ENCODE results near the gene IL3. TPM values are rescaled to one million over a fixed set of nuclear protein-coding genes. Genes with fewer than 3 reads are reported as not detected.

The IL3 gene
- total RNA-seq, 1 experiment from 2014 or later, result not detected

DNA sequence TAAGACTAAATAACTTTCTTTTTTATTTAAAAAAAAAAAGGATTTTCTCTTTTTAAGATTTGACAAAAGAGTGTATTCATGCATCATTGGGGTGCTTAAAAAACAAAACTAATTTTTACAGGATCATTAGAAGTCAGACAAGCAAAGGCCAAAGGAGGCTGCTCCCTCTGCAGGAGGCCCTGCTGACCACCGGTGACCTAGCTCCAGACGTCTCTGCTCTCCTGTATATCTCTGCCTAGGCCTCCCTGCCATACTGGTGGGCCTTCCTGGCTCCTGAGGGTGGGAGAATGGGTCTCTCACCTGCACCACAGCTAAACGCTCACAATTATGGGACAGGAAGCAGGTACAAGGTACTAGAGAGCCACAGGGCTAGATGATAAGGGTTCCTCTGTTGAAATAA lies 49.7 kb downstream of the IL3 start:
- H3K9me3 Mint-ChIP-seq (ENCODE audit: unreplicated experiment), result no peaks in the 10 kb centered on the region
- H3K9me3 ChIP-seq, result no peaks in the 10 kb centered on the region
- H3K36me3 ChIP-seq (ENCODE audit: control insufficient read depth, insufficient read depth, low read length), result no peaks in the 10 kb centered on the region
- DNase-seq, result no peak
- H3K27me3 ChIP-seq (replicated peaks; ENCODE audit: control insufficient read depth, insufficient read depth, low read length), result no peaks in the 10 kb centered on the region
- no peak overlapping the region for H3K27ac Mint-ChIP-seq (ENCODE audit: unreplicated experiment)
- ChIA-PET CTCF (no interaction called here), POLR2A (no interaction called here)
- no peaks in the 10 kb centered on the region for H3K4me1 ChIP-seq
- TF ChIP-seq, protein P1, sequence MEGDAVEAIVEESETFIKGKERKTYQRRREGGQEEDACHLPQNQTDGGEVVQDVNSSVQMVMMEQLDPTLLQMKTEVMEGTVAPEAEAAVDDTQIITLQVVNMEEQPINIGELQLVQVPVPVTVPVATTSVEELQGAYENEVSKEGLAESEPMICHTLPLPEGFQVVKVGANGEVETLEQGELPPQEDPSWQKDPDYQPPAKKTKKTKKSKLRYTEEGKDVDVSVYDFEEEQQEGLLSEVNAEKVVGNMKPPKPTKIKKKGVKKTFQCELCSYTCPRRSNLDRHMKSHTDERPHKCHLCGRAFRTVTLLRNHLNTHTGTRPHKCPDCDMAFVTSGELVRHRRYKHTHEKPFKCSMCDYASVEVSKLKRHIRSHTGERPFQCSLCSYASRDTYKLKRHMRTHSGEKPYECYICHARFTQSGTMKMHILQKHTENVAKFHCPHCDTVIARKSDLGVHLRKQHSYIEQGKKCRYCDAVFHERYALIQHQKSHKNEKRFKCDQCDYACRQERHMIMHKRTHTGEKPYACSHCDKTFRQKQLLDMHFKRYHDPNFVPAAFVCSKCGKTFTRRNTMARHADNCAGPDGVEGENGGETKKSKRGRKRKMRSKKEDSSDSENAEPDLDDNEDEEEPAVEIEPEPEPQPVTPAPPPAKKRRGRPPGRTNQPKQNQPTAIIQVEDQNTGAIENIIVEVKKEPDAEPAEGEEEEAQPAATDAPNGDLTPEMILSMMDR (IDR thresholded peaks at IDR 0.05; ENCODE audit: insufficient read depth in 1 of 2, low read depth in 1 of 2, low read length in 1 of 2, severe bottlenecking in 1 of 2, unreplicated experiment in 1 of 2), result no peak
- no peak overlapping the region for H3K4me3 Mint-ChIP-seq (ENCODE audit: unreplicated experiment)
- peaks cover under 1% of the 10 kb centered on the region for H3K27me3 Mint-ChIP-seq (ENCODE audit: insufficient read depth, unreplicated experiment)
- H3K4me1 Mint-ChIP-seq (ENCODE audit: low read depth, unreplicated experiment), result no peaks in the 10 kb centered on the region
- intact Hi-C loops (cut with micrococcal nuclease; ENCODE audit: unreplicated experiment), result no loop called here
- H3K4me3 ChIP-seq (ENCODE audit: low read depth, low read length), result no peak overlapping the region
- H3K36me3 Mint-ChIP-seq (ENCODE audit: insufficient read depth, unreplicated experiment), result no peaks in the 10 kb centered on the region
- BruUV-seq (replicated peaks), result no TSS peak

DNA sequence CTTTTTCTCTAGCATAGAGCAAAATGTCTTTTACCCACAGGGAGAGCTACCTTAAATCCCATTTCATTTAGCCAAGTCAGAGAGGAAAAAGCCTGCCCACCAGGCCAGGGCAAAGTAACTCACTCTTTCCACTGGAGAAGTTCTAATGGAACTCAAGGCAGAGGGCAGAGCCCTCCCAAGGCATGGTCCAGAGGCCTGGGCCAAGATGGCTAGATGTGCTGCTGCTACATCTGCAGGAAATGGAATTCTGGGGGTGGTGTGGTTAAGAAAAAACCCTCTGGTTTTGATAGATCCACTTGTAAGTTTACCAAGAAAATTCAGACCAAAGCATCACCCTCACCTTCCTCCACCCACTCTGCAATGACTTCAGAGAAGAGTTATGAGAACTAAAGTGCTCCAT lies 50.5 kb downstream of the IL3 start:
- Mint-ChIP-seq H3K27ac (ENCODE audit: unreplicated experiment) (no peak overlapping the region), H3K4me3 (ENCODE audit: unreplicated experiment) (no peak overlapping the region), H3K36me3 (ENCODE audit: insufficient read depth, unreplicated experiment) (no peaks in the 10 kb centered on the region), H3K9me3 (ENCODE audit: unreplicated experiment) (no peaks in the 10 kb centered on the region), H3K4me1 (ENCODE audit: low read depth, unreplicated experiment) (no peaks in the 10 kb centered on the region), H3K27me3 (ENCODE audit: insufficient read depth, unreplicated experiment) (peaks cover 7% of the 10 kb centered on the region)
- Histone ChIP-seq H3K4me3 (ENCODE audit: low read depth, low read length) (no peak overlapping the region), H3K4me1 (no peaks in the 10 kb centered on the region), H3K9me3 (no peaks in the 10 kb centered on the region), H3K27me3 (replicated peaks; ENCODE audit: control insufficient read depth, insufficient read depth, low read length) (no peaks in the 10 kb centered on the region), H3K36me3 (ENCODE audit: control insufficient read depth, insufficient read depth, low read length) (no peaks in the 10 kb centered on the region)
- intact Hi-C loops (cut with micrococcal nuclease; ENCODE audit: unreplicated experiment), result no loop called here
- no peak for DNase-seq
- CTCF ChIA-PET, result no interaction called here
- BruUV-seq (replicated peaks), result no TSS peak
- POLR2A ChIA-PET, result no interaction called here
- TF ChIP-seq, protein P1 (IDR thresholded peaks at IDR 0.05; ENCODE audit: insufficient read depth in 1 of 2, low read depth in 1 of 2, low read length in 1 of 2, severe bottlenecking in 1 of 2, unreplicated experiment in 1 of 2), result no peak

DNA sequence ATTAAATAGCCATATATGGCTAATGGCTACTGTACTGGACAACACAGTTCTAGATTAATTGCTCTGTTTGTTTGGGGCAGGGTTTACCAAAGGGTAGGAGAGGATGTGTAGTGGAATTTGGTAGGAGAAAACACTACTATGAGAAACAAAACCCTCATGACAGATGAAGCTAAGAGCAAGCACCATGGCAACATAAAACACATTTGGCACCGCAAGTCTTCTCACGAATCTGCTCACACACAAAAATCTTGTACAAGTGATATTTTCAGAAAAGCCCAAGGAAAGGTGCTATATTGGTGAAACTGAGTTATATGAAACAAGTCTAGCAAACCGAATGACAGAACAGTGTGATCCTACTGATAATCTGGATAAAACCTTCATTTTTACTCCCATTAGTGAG lies 51.7 kb downstream of the IL3 start:
- TF ChIP-seq, protein P1 (IDR thresholded peaks at IDR 0.05; ENCODE audit: insufficient read depth in 1 of 2, low read depth in 1 of 2, low read length in 1 of 2, severe bottlenecking in 1 of 2, unreplicated experiment in 1 of 2), result no peak

More for the DNA sequence above, 51.7 kb downstream of the IL3 start:
- ChIA-PET POLR2A (no interaction called here), CTCF (no interaction called here)
- Histone ChIP-seq H3K9me3 (no peaks in the 10 kb centered on the region), H3K4me3 (ENCODE audit: low read depth, low read length) (no peak overlapping the region), H3K36me3 (ENCODE audit: control insufficient read depth, insufficient read depth, low read length) (no peaks in the 10 kb centered on the region), H3K27me3 (replicated peaks; ENCODE audit: control insufficient read depth, insufficient read depth, low read length) (no peaks in the 10 kb centered on the region), H3K4me1 (no peaks in the 10 kb centered on the region)
- DNase-seq, result no peak
- peaks cover 7% of the 10 kb centered on the region for H3K27me3 Mint-ChIP-seq (ENCODE audit: insufficient read depth, unreplicated experiment)
- H3K4me1 Mint-ChIP-seq (ENCODE audit: low read depth, unreplicated experiment), result no peaks in the 10 kb centered on the region
- no TSS peak for BruUV-seq (replicated peaks)
- H3K36me3 Mint-ChIP-seq (ENCODE audit: insufficient read depth, unreplicated experiment), result no peaks in the 10 kb centered on the region
- H3K27ac Mint-ChIP-seq (ENCODE audit: unreplicated experiment), result no peak overlapping the region
- no peaks in the 10 kb centered on the region for H3K9me3 Mint-ChIP-seq (ENCODE audit: unreplicated experiment)
- intact Hi-C loops (cut with micrococcal nuclease; ENCODE audit: unreplicated experiment), result no loop called here
- H3K4me3 Mint-ChIP-seq (ENCODE audit: unreplicated experiment), result no peak overlapping the region

Other genes with a start within 250 kb of the IL3 start
- not detected in 2 replicates for gene MEIKIN, start 115.0 kb upstream of the IL3 start, total RNA-seq (2022)
- 0.19 and 1.4 TPM in 2 replicates for gene ACSL6, start 49.0 kb upstream of the IL3 start, total RNA-seq (2022)
- gene CSF2, start 13.1 kb downstream of the IL3 start, total RNA-seq (2022), result not detected in 2 replicates
- 41.0 and 42.3 TPM in 2 replicates for gene P4HA2, start 167.2 kb downstream of the IL3 start, total RNA-seq (2022)
- gene PDLIM4, start 197.0 kb downstream of the IL3 start, total RNA-seq (2022), result not detected in 2 replicates
- gene SLC22A4, start 233.7 kb downstream of the IL3 start, total RNA-seq (2022), result 1.5 and 1.7 TPM in 2 replicates